ENCODE data around the gene ADAMTS12. TPM values are rescaled to one million over a fixed set of nuclear protein-coding genes. Genes with fewer than 3 reads are reported as not detected.

ADAMTS12 gene
- polyA plus RNA-seq, 1 of the 3 experiments (the other 2 are of a cell fraction): 2.5 TPM

DNA sequence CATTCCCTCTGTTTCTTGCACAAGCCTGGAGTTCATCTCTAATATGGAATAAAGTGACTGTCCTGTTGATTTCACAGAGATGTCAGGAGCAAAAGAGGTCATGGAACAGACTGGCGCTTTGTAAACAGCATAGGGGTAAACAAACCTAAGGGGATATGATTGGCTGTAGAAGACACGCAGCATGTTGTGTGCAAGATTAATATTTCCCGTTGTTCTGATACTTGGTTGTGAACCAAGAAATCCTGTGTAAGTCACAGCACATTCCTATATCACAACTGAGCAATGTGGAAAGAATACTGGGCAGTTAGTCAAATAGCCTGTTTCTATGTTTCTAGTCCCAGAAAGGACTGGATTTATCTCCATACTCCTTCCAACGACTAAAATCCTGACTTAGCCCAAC lies 3.2 kb downstream of the ADAMTS12 start (continued):
- TF ChIP-seq POLR2AphosphoS5 (IDR thresholded peaks at IDR 0.05; ENCODE audit: low read depth, low read length): no peak
- no peak for TF ChIP-seq TEAD4 (IDR thresholded peaks at IDR 0.05; ENCODE audit: borderline replicate concordance, insufficient read depth)
- no peak for TF ChIP-seq GATA2 (CRISPR knock-in tag; IDR thresholded peaks at IDR 0.05)
- no peak for TF ChIP-seq YY1 (IDR thresholded peaks at IDR 0.05; ENCODE audit: low read depth)

DNA sequence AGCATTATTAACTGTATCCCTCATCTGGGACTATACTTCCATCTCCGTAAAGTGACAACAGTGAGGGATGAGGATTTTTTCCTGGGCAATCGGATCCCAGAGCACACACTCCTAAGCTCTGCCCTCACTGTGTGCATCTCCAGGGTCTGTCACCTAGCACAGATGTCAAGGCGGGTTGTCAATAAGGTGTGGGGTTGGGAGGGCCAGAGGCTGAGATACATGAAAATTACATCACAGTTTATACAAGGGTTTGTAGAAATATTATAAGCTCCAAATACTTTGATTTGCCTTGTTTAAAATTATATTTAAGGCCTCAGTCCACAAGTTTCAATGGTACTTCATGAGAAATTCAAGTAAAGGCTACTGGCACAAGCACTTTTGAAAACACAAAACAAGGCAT lies 4.5 kb downstream of the ADAMTS12 start:
- H3K27ac ChIP-seq (ENCODE audit: low read depth in 2 of 2, low read length in 1 of 2): no peak overlapping the region
- POLR2A ChIA-PET: no interaction called here
- H3K9ac ChIP-seq: no peak overlapping the region
- H3K36me3 ChIP-seq (replicated peaks in 1 of 2; ENCODE audit: control insufficient read depth in 1 of 2, insufficient read depth in 2 of 2, low read length in 1 of 2): no peaks in the 10 kb centered on the region
- H3F3A ChIP-seq (replicated peaks; ENCODE audit: insufficient read depth): no peaks in the 10 kb centered on the region
- no peaks in the 10 kb centered on the region for H3K79me2 ChIP-seq (ENCODE audit: insufficient read depth)
- H4K20me1 ChIP-seq (ENCODE audit: insufficient read depth): no peaks in the 10 kb centered on the region
- H3K4me2 ChIP-seq: no peak overlapping the region
- no peaks in the 10 kb centered on the region for H3K9me2 ChIP-seq
- H3K4me1 ChIP-seq (ENCODE audit: control insufficient read depth in 1 of 2, insufficient read depth in 2 of 2, low read depth in 1 of 2, low read length in 1 of 2): no peaks in the 10 kb centered on the region; a peak in 1 of 4 replicates
- no peak overlapping the region for H3K4me3 ChIP-seq (ENCODE audit: low read depth in 2 of 2, low read length in 1 of 2)
- no peaks in the 10 kb centered on the region; the same call in 1 of the 2 replicates for H3K27me3 ChIP-seq (ENCODE audit: insufficient read depth)
- no peaks in the 10 kb centered on the region for H3K9me3 ChIP-seq
- no peak for DNase-seq
- TF ChIP-seq, protein P1, sequence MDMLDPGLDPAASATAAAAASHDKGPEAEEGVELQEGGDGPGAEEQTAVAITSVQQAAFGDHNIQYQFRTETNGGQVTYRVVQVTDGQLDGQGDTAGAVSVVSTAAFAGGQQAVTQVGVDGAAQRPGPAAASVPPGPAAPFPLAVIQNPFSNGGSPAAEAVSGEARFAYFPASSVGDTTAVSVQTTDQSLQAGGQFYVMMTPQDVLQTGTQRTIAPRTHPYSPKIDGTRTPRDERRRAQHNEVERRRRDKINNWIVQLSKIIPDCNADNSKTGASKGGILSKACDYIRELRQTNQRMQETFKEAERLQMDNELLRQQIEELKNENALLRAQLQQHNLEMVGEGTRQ (IDR thresholded peaks at IDR 0.05; ENCODE audit: borderline replicate concordance, low read depth, low read length): no peak
- TF ChIP-seq TAF1 (IDR thresholded peaks at IDR 0.05; ENCODE audit: borderline replicate concordance, low read depth, low read length) (no peak), NFIC (IDR thresholded peaks at IDR 0.05; ENCODE audit: borderline replicate concordance) (no peak), CHD2 (IDR thresholded peaks at IDR 0.05; ENCODE audit: low read length, partially characterized antibody) (no peak), FOXJ3 (CRISPR knock-in tag; IDR thresholded peaks at IDR 0.05) (no peak)
- 47% methylated on average over 3 of the region's 3 CpGs for WGBS (ENCODE audit: low lambda C conversion rate)
- H2AFZ ChIP-seq (ENCODE audit: low read depth): no peak overlapping the region
- CTCF ChIA-PET: no interaction called here

DNA sequence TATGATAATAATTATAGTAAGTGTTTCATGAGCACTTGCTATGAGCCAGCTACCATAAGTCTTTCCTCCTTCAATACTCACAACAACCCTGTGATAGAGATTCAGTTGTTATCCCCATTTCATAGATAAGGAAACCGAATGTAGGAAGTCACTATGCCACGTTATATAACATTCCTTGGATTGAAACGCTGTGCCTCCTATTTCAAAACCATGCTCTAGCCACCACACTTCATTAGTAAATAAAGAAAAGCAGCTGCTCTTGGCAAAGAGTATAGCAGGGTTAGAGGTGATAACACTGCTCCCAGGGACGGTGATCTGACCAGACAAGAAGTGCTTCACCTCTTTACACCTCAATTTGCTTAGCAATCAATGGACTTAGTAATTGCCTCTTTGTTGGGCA lies 5.5 kb downstream of the ADAMTS12 start:
- WGBS (ENCODE audit: low lambda C conversion rate): 43% methylated on average over 4 of the region's 4 CpGs
- Histone ChIP-seq H3K9ac (no peak overlapping the region), H3K36me3 (replicated peaks in 1 of 2; ENCODE audit: control insufficient read depth in 1 of 2, insufficient read depth in 2 of 2, low read length in 1 of 2) (no peaks in the 10 kb centered on the region), H3K4me2 (no peak overlapping the region), H3K9me3 (no peaks in the 10 kb centered on the region), H3K9me2 (no peaks in the 10 kb centered on the region), H3K4me3 (ENCODE audit: low read depth in 2 of 2, low read length in 1 of 2) (no peak overlapping the region), H4K20me1 (ENCODE audit: insufficient read depth) (no peaks in the 10 kb centered on the region), H2AFZ (ENCODE audit: low read depth) (no peak overlapping the region), H3K4me1 (ENCODE audit: control insufficient read depth in 1 of 2, insufficient read depth in 2 of 2, low read depth in 1 of 2, low read length in 1 of 2) (no peaks in the 10 kb centered on the region), H3F3A (replicated peaks; ENCODE audit: insufficient read depth) (no peaks in the 10 kb centered on the region), H3K79me2 (ENCODE audit: insufficient read depth) (no peaks in the 10 kb centered on the region), H3K27me3 (ENCODE audit: insufficient read depth) (no peaks in the 10 kb centered on the region; the same call in 1 of the 2 replicates), H3K27ac (ENCODE audit: low read depth in 2 of 2, low read length in 1 of 2) (no peak overlapping the region)
- TF ChIP-seq CHD2 (IDR thresholded peaks at IDR 0.05; ENCODE audit: low read length, partially characterized antibody) (no peak), FOXM1 (IDR thresholded peaks at IDR 0.05; ENCODE audit: low read depth) (no peak), ELF1 (IDR thresholded peaks at IDR 0.05) (no peak), EP300 (IDR thresholded peaks at IDR 0.05; ENCODE audit: borderline replicate concordance in 1 of 2, low read depth in 1 of 2, low read length in 1 of 2) (no peak), SMC3 (IDR thresholded peaks at IDR 0.05; ENCODE audit: low read depth, low read length) (no peak), RFX5 (IDR thresholded peaks at IDR 0.05; ENCODE audit: low read length) (no peak), NFIC (IDR thresholded peaks at IDR 0.05; ENCODE audit: borderline replicate concordance) (no peak), NRF1 (IDR thresholded peaks at IDR 0.05; ENCODE audit: low read depth, low read length) (no peak), EZH2phosphoT487 (IDR thresholded peaks at IDR 0.05; ENCODE audit: borderline replicate concordance, low read depth) (no peak), GATA2 (CRISPR knock-in tag; IDR thresholded peaks at IDR 0.05) (no peak), FOSL2 (IDR thresholded peaks at IDR 0.05; ENCODE audit: borderline replicate concordance, low read depth) (no peak)
- TF ChIP-seq, protein P2, sequence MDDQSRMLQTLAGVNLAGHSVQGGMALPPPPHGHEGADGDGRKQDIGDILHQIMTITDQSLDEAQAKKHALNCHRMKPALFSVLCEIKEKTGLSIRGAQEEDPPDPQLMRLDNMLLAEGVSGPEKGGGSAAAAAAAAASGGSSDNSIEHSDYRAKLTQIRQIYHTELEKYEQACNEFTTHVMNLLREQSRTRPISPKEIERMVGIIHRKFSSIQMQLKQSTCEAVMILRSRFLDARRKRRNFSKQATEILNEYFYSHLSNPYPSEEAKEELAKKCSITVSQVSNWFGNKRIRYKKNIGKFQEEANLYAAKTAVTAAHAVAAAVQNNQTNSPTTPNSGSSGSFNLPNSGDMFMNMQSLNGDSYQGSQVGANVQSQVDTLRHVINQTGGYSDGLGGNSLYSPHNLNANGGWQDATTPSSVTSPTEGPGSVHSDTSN (IDR thresholded peaks at IDR 0.05): no peak
- TF ChIP-seq, protein P3, sequence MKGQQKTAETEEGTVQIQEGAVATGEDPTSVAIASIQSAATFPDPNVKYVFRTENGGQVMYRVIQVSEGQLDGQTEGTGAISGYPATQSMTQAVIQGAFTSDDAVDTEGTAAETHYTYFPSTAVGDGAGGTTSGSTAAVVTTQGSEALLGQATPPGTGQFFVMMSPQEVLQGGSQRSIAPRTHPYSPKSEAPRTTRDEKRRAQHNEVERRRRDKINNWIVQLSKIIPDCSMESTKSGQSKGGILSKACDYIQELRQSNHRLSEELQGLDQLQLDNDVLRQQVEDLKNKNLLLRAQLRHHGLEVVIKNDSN (IDR thresholded peaks at IDR 0.05; ENCODE audit: borderline replicate concordance, low read depth): no peak
- TF ChIP-seq, protein P1 (IDR thresholded peaks at IDR 0.05; ENCODE audit: borderline replicate concordance, low read depth, low read length): no peak
- TF ChIP-seq, protein P4, sequence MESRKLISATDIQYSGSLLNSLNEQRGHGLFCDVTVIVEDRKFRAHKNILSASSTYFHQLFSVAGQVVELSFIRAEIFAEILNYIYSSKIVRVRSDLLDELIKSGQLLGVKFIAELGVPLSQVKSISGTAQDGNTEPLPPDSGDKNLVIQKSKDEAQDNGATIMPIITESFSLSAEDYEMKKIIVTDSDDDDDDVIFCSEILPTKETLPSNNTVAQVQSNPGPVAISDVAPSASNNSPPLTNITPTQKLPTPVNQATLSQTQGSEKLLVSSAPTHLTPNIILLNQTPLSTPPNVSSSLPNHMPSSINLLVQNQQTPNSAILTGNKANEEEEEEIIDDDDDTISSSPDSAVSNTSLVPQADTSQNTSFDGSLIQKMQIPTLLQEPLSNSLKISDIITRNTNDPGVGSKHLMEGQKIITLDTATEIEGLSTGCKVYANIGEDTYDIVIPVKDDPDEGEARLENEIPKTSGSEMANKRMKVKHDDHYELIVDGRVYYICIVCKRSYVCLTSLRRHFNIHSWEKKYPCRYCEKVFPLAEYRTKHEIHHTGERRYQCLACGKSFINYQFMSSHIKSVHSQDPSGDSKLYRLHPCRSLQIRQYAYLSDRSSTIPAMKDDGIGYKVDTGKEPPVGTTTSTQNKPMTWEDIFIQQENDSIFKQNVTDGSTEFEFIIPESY (IDR thresholded peaks at IDR 0.05; ENCODE audit: borderline replicate concordance, low read depth): no peak
- POLR2A ChIA-PET: no interaction called here
- DNase-seq: no peak
- CTCF ChIA-PET: no interaction called here

Measured in SK-N-SH (cell line).